D721Med (cell line): ENCODE measurements around the gene CDCA4.

Source experiments
- DNase-seq: peaks from one replicate; pipeline ENCODE4 v3.0.0; 2011; ENCODE audit warnings: low spot score; ENCODE audit not compliant: insufficient read length
- FAIRE-seq: peaks from 2 replicates; lab custom pipeline; 2011; peaks lifted over from hg19 to GRCh38; lab: Jason Lieb, UNC
- CTCF ChIP-seq: IDR thresholded peaks from 2 replicates; pipeline ENCODE4 v1.5.1; 2012; ENCODE audit warnings: mild to moderate bottlenecking, control low read depth; ENCODE audit not compliant: insufficient read depth; ENCODE audit errors: missing control alignments

CDCA4 gene

GRCh38 chr14:105020815-105021655, at the start of gene CDCA4:
Gene CDCA4, minus strand, starts transcription at chr14:105021083. Its CDS starts 9,154 bp downstream, at chr14:105011929.
- FAIRE-seq (no peak), DNase-seq (peak; percentile 98)
- no peak for TF ChIP-seq CTCF

GRCh38 chr14:105069871-105070759, 49.2 kb upstream of the CDCA4 start:
- FAIRE-seq (no peak), DNase-seq (no peak)
- TF ChIP-seq CTCF = no peak

- TF ChIP-seq CTCF = no peak
- DNase-seq (no peak), FAIRE-seq (no peak)
Observed at GRCh38 chr14:105069522-105069870, 48.6 kb upstream of the CDCA4 start.

- FAIRE-seq = no peak
- no peak for TF ChIP-seq CTCF
- no peak for DNase-seq
Observed at GRCh38 chr14:105068818-105069217, 47.9 kb upstream of the CDCA4 start.

GRCh38 chr14:105067969-105068301, 47.1 kb upstream of the CDCA4 start:
- no peak for DNase-seq
- FAIRE-seq = no peak
- TF ChIP-seq CTCF = no peak

- no peak for TF ChIP-seq CTCF
- no peak for DNase-seq
- FAIRE-seq = no peak
Observed at GRCh38 chr14:105067140-105067968, 46.5 kb upstream of the CDCA4 start.
